GM19397 (cell line): ENCODE data around the gene NDUFC2.
A peak's percentile ranks its signal among the peaks of the same experiment; 100 is the strongest.
"Not testable (repeated sequence)": the region's sequence is repeated elsewhere in the genome, so short reads cannot be mapped to it uniquely, and the experiment has no call there.

Experiments used
- ATAC-seq: cut with Tn5 transposase; IDR thresholded peaks from one replicate; pipeline ENCODE4 v1.9.1; 2021; ENCODE audit warnings: mild to moderate bottlenecking, moderate library complexity; ENCODE audit not compliant: unreplicated experiment

Gene NDUFC2

DNA sequence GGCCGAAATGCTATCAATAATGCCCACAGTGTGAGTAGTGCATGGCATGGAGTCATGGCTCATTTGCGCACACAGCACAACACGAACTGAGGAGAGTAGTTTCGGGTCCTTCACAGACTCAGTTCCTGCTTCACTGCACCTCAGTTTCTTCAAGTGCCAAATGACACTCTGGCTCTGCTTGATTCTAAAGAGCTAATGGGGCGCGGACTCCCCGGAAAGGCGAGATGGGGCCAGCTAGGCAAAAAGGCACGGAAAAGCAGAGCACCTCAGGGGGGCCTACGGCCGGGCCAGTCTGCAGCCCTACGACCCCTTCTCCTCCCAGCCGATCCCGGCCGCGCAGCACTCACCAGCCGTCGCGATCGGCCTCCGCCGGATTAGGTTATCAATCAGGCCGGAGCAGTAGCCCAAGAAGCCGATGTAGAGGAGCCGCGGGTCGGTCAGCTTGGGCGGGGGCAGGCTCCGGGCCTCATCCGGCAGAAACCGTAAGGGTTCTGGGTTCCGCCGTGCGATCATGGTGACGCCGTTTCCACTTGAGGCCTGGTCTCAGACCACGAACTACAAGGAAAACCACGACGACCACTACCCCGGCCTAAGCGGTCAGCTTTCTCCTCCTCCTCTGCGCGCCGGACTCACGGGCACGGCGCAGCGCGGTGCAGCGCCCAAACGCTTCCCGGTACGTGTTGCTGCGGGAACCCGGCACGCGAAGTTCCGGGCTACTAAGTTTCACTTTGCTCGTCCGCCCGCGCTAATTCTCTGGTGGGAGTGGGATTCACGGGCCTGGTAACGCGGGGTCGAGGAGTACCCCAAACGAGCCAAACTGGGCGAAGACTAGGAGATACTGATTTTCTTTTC is at the start of gene NDUFC2:
TSS of gene NDUFC2 (minus strand) at position 631 of the 852 bp plus-strand sequence. CDS start at position 513, 118 bp downstream.
- peak; percentile 90 for ATAC-seq

DNA sequence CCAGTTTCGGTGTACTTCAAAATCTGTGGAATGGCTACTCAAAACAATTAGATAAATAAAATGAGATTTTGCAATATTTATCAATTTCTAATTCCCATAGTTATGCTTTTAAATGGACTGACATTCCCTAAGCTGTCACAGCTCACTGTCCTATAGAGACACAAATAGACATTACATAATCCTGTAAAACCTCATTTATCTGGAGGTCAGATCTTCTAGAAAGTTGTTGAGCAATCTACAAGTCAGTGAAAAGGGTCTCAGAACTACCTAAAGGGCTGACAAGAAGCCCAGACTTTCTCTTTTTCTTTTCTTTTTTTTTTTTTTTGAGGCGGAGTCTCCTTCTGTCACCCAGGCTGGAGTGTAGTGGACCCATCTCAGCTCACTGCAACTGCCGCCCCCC is 47.7 kb upstream of the NDUFC2 start:
- ATAC-seq = no peak

DNA sequence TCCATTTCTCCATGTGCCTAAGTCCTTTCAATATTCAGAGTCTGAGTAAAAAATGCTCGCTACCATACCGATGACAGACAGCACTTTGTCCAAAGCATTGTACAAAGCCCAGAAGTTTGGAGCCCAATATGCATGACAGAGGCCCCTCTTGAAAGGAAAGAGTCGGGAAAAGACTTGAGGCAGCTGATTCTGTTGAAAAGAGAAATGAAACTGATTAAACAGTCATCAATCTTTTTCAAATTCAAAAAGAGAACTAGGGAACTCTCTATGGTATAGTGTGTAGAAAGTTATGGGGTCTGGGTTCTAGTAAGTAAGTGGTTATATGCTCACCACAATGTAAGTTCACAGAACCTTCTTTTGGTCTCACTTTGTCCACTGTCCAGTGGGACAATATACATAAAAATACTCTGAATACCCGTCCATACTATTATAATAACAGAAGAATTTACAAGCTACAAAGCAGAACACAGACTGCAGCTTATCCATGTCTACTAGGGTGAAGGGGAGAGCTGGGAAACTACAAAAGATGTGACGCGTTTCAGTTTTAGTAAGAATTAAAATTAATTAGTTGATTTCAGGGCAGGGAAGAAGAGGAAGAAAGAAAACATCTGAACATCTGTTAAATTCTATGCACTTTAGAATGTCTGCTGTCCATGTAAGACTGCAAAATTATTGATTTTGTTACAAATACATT is 33.1 kb upstream of the NDUFC2 start:
- ATAC-seq = no peak

DNA sequence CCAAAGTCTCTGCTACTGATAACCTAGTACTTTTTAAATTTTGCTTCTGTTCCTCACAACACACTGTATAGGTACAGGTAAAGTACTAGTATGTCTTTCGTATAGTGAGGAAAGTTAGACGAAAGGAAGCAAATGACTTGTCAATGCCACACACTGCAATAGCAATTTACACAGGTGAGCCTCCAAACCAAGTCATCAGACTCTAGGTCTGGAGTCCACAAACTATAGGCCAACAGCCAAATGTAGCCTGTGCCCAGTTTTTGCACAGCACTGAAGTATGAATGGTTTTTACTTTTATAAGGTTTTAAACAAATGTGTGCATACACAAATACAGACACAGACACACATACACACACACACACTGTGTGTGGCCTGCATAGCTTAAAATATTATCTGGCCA is 31.6 kb upstream of the NDUFC2 start:
- no peak for ATAC-seq

DNA sequence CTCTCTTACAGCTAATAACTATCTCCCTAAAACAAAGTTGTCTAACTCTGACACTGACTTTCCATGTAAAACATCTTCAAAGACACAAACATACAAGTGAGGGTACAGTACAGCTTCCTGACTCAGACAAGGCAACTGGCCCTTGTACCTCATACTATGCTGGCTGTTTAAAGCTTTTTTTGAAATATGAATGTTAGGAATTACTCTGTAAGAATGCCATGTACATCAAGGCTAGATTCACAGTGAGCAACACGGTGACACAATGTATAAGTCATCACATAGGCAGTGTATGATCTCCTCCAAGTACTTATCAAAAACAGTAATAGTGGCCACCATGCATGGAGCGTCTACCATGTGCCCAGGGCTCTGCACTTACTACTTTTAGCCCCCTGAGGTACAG is 31.2 kb upstream of the NDUFC2 start:
- ATAC-seq = no peak

DNA sequence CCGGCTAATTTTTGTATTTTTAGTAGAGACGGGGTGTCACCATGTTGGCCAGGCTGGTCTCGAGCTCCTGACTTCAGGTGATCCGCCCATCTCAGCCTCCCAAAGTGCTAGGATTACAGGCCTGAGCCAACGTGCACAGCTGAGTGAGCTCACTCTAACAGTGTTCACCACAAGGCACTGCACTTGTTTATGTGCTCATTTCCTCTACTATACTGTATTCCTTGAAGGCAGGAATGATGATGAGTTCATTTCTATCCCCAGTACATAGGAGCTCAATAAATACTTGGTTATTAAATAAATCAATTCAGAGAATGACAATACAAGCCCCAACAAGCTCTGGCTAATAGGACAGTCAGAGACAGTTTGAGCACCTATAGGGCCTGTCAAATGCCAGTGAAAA is 30.7 kb upstream of the NDUFC2 start:
- ATAC-seq = no peak

DNA sequence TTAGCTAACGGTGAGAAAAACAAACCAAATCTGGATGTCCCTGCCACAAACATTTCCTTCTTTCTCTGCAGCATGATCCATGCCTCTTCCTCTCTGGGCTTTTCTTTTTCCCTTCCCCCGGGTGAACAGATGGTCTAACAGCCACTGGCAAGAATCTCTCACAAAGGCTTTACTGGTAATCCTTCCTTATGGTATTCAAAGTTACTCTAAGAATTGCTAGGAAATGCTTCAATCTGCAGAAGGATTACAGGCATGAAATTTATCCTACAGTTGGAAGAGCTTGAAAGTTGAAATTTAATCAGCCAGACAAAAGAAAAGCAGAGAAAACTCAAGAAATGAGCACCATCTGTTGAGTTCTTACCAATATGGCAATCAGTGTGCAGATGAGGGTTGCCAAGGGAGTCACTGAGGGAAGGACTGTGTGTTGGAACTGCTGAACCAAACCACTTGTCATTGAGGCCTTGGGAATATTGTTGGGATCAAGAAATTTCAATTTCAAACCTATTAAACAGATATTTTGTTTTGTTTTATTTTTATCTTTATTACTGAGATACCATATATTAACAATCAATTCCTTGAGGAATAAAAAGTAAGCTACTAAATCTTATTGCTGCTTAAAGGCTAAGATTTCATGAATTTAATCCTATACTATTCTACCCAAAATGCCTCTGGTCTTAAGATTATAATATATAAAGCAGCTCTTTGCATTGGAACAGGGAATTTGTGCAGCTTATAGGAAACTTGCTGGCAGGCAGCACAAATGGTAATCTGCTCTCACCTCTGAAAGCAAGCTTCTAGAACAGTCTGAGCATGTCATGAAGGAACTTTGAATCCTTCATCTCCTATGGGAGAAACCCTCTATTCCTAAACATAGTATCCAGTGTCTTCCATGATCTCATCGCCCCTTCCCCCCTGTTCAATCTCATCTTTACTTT is 29.7 kb upstream of the NDUFC2 start:
- ATAC-seq = no peak

DNA sequence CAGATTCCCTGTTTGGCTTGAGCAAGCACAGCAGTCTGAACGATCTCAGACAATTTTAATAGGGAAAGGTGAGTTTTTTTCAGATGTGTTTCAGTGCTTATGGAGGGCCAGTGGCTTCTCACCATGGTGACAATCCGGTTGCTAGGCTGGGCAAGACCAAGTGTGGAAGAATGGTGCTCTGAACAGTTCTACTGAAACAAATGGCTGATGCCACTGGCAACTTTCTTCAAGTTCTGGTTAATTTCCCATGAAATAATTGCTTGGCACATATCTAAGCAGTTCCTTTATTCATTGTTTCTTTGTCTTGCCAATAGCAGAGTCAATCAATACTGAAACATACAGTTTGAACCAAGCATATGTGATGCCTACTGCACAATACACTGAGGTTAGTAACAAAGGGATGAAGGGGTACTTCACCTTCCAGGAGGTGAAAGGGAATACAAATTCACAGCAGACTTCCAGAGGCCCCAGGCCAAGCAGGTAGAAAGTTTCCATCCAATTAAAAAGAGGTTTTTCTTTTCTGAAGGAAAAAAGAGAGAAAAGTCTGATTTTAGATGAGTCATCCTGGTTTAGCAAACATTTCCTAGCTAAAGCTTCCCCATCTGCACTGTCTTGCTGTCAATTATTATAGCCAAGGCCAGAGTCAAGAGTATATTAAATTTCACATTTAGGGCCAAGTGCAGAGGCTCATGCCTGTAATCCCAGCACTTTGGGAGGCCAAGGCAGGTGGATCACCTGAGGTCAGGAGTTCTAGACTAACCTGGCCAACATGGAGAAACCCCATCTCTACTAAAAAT is 21.2 kb upstream of the NDUFC2 start:
- no peak for ATAC-seq

DNA sequence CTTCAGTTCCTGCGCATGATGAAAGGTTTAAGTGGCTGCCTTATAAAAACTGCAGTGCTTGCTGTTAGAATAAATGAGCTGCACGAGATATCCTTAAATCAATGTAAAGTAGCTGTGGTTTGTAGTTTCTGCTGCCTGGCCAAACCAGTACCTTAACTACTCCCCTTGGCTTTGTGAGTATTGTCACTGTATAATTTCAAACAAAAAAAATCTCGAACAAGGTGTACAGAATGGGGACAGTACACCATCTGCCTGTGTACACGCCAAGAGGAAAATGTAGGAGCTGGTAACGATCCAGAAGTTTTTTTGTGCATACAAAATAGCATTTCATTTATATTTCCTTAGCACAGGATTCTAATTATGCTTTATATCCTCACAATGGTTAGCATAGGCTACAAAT is 20.6 kb upstream of the NDUFC2 start:
- no peak for ATAC-seq

DNA sequence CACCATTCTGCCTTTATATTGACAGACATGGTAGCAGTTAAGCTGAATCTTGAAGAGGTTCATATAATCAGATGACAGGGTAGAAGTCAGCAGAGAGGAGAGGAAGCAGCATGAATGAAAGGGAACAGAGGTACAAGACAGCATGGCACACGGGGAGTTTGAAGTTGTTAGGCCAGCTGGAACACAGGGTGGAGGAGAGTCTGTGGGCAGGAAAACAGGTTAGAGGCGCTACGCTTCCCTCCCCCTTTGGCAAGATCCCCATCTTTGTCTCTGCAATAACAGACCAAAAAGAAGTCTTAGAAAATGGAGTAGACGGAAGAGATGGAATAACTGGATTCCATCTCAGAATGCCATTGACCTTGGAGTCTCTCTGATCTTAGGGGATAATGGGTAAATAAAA is 20.0 kb upstream of the NDUFC2 start:
- no peak for ATAC-seq

DNA sequence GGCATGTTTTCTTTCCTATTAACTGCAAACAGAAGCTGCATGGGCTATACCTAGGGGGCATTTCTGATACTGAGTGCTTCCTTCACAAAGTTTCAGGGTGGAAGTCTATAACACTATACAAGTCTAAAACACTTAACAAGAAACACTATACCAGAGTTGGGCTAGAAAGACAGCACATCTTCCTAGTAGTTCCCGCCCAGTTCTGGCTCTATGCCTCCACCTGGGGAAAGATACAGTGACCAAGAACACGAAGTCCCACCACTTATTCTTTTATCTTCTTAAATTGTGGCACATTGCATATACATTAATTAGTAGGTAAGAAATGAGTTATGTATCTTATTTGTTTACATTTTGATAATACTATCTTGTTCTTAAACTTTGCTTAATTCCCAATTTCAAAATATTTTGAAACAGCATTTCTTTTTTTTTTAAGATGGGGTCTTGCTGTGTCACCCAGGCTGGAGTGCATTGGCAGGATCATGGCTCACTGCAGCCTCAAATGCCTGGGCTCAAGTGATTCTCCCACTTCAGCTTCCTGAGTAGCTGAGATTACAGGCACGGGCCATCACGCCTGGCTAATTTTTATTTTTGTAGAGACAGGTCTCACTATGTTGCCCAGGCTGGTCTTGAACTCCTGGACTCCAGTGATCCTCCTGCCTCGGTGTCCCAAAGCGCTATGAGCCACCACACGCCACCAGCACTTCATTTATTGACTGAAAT is 18.2 kb upstream of the NDUFC2 start:
- no peak for ATAC-seq

DNA sequence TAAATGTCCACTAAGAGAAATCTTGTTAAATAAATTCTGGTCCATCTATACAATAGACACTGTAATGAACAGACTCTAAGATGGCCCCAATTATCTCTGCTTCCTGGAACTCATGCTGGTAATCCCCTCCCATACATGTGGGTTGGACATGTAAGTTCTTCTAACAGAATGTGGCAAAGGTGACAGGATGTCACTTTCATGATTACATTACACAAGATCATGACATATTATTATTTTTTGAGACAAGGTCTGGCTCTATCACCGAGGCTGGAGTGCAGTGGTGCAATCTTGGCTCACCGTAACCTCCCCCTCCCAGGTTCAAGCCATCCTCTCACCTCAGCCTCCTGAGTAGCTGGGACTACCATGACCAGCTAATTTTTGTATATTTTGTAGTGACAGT is 14.6 kb upstream of the NDUFC2 start:
- no peak for ATAC-seq

DNA sequence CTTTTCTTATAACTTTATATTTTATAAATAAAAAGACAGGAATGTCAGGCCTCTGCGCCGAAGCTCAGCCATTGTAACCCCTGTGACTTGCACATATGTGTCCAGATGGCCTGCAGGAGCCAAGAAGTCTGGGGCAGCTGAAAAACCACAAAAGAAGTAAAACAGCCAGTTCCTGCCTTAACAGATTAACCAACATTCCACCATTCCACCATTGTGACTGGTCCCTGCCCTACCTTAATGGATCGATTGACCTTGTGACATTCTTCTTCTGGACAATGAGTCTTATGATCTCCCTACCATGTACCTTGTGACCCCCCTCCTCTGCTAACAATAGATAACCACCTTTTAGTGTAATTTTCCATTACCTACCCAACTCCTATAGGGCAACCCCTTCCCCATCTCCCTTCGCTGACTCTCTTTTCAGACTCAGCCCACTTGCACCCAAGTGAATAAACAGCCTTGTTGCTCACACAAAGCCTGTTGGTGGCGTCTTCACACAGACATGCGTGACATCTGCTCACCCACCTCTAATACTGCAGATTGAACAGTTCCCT is 6.9 kb upstream of the NDUFC2 start:
- ATAC-seq = not testable (repeated sequence)

DNA sequence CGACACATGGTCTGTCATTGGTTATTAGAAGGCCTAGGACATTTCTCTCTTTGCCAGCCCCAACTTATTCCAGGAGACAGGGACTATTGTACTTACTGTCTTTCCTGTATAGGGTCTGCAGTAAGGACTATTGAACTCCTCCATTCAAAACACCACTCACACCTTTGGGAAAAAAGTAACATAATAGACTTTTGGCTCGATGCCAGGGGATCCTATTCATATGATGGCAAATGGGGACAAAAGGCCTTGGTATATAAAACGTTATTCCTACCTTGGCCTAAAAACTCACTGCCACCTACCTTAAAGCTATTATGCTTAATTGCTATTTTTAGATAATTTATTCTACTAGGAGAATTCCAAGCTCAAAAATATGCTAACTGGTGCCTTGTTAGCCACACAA is 6.3 kb upstream of the NDUFC2 start:
- no peak for ATAC-seq

DNA sequence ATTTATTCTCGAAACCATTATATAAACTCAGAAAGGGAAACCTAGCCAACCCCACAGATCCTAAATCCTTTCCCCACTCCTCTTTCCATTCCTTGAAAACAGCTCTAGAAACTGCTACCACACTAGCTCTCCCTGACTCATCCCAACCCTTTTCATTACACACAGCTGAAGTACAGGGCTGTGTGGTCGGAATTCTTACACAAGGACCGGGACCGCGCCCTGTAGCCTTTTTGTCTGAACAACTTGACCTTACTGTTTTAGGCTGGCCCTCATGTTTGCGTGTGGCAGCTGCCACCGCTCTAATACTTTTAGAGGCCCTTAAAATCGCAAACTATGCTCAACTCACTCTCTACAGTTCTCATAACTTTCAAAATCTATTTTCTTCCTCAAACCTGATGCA is 4.8 kb upstream of the NDUFC2 start:
- ATAC-seq = not testable (repeated sequence)

DNA sequence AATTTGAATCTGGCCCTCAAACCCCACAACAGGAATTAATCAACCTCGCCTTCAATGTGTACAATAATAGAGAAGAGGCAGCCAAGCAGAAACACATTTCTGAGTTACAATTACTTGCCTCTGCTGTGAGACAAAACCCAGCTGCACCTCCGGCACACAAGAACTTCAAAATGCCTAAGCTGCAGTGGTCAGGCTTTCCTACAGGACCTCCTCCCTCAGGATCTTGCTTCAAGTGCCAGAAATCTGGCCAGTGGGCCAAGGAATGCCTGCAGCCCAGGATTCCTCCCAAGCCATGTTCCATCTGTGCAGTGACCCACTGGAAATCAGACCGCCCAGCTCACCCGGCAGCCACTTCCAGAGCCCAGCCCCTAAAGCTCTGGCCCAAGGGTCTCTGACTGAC is 3.4 kb upstream of the NDUFC2 start:
- no peak for ATAC-seq

DNA sequence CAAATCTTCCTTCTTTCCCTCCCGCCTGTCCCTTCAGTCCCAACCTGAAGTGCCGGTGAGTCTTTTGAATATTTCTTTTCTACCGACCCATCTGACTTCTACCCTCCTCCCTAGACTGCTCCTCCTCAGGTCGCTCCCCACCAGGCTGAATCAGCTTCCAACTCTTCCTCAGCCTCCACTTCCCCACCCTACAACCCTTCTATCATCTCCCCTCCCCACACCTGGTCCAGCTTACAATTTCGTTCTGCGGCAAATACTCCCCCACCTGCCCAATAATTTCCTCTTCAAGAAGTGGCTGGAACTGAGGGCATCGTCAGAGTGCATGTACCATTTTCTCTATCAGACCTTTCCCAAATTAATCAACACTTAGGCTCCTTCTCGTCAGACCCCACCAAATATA is 2.5 kb upstream of the NDUFC2 start:
- ATAC-seq = no peak

DNA sequence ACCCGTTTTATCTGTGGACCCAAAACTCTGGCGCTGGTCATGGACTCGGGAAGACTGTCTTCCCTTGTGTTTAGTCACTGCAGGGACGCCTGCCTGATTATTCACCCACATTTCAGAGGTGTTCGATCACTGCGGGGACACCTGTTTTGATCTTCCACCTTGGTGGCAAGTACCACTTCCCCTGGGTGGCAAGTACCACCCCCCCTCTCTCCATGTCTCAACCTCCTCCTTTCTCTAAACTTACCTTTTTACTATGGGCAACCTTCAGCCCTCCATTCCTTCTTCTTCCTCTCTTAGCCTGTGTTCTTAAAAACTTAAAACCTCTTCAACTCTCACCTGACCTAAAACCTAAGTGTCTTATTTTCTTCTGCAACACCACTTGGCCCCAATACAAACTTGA is 1.9 kb upstream of the NDUFC2 start:
- ATAC-seq = no peak

DNA sequence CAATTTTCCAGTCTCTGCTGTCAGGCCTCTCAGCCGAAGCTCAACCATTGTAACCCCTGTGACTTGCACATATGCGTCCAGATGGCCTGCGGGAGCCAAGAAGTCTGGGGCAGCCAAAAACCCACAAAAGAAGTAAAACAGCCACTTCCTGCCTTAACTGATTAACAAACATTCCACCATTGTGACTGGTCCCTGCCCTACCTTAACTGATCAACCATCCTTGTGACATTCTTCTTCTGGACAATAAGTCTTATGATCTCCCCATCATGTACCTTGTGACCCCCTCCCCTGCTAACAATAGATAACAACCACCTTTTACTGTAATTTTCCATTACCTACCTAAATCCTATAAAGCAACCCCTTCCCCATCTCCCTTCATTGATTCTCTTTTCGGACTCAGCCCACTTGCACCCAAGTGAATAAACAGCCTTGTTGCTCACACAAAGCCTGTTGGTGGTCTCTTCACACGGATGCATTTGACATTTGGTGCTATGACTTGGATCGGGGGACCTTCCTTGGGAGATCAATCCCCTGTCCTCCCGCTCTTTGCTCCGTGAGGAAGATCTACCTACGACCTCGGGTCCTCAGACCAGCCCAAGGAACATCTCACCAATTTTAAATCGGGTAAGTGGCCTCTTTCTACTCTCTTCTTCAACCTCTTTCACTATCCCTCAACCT is 1.3 kb upstream of the NDUFC2 start:
- ATAC-seq = no peak
